NCI-H128 (cell line): ENCODE results near the gene DGCR2.
"Not testable (repeated sequence)": the region's sequence is repeated elsewhere in the genome, so short reads cannot be mapped to it uniquely, and the experiment has no call there.

Source experiments
- DNase-seq: peaks from one replicate; lab custom pipeline; 2025; ENCODE audit not compliant: unreplicated experiment; lab: John Stamatoyannopoulos, UW

DGCR2 gene

DNA sequence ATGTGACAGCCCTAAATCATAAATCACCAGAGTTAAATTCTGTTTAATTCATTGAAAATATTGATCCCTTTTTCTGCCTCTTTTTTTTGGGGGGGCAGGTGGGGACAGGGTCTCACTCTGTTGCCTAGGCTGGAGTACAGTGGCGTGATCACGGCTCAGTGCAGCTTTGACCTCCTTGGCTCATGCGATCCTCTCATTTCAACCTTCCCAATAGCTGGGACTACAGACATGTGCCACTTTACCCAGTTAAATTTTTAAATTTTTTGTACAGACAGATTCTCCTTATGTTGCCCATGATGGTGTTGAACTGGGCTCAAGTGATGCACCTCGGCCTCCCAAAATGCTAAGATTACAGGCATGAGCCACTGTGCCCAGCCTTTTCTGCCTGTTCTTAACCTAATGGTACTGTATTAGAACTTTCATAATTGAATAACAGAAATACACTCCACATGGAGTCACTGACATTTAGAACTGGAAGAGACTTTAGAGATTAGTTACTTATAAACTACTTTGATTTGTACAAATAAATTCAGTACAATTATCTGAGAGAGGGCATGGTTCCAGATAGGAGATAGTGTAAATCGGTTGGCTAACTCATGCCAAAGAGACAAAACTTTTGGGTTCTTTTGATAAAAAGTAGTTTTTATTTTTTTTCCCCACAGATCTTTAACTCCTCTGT lies 109.8 kb downstream of the DGCR2 start:
- no peak for DNase-seq

DNA sequence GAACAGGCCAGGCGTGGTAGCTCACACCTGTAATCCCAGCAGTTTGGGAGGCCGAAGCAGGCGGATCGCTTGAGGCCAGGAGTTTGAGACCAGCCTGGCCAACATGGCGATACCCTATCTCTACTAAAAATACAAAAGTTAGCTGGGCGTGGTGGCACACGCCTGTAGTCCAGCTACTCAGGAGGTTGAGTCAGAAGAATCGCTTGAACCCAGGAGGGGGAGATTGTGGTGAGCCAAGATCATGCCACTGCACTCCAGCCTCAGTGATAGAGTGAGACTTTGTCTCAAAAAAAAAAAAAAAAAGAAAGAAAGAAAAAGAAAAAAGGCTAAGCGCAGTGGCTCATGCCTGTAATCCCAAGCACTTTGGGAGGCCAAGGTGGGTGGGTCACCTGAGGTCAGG lies 110.6 kb downstream of the DGCR2 start:
- not testable (repeated sequence) for DNase-seq

DNA sequence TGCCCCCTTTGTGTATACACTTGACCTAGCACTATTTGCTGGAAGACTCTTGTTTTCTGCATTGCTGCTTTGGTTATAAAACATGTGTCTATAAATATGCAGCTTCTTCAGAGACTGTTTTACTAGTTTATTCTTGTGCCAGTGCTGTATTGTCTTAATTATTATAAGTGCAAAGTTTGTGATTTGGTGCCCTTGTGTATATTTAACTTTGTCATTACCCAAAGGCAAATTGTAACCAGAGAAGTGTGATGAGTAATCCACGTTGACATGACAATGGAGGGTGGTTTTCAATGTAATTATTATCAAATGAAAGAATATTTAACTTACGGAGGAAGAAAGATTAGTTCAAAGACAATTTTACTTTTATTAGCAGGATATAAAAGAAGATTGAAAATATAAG lies 111.1 kb downstream of the DGCR2 start:
- no peak for DNase-seq

DNA sequence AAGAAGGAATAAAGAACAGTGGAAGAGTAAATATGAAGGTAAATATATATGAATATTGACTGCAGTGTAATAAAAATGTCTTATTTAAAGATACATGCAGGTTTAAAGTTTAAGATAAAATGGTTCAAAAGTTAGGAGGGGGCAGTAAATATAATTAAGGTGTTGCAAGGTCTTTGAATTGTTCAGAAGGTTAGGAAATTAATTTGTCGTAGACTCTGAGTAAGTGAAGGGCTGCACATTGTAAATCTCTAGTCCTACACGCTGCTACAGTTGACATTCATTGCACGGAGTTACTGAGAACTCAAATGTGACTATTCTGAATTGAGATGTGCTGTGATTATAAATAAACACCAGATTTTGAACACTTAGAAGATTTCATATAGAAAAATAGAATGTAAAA lies 116.3 kb downstream of the DGCR2 start:
- DNase-seq, result no peak

DNA sequence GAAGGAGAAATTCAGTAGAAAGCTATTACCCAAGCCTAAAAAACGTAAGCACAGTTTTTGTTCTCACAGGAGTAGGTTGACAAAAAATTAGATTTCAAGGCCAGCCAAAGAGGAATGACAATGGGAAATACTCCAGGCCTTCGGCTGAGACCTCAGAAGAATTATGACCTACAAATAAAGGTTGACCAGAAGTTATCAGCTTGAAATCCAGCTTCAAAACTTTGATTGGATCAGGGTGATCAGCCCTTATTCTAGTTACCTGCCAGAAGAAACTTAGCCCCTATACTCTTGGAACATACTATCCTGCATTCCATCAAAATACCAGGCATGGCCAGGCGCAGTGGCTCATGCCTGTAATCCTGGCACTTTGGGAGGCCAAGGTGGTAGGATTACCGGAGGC lies 117.7 kb downstream of the DGCR2 start:
- no peak for DNase-seq

DNA sequence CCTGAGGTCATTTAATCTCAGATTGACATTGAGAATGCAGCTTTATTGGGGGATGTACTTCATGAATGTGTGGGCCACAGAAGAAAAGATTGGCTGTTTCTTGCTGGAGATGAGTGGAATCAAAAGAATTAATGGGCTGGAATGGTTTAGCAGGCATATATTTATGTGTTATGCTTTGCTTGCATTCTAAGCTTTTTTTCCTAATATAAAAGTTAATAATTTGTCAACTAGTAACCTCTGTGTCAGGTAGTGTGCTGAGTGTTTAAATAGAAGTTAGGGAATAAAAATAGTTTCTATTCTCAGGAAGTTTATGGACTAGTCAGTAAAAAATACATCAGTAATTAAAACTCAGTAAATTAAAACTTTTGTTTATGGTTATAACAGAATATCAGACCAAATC lies 118.7 kb downstream of the DGCR2 start:
- no peak for DNase-seq

DNA sequence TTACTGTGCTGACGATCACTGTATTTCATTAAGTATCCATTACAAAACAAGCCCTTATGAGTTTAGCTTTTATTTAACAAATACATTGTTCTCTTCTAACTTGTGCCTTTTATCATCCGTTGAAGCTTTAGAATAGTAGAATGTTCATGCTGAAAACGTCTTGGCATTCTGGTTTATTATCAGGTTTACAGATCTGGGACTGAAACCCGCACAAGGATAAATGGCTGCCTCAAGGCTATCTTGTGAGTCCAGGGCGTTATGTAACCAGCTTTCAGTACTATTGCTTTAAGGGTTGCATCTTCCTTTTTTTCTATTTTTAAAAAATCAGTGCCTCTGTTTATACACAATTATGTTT lies 119.6 kb downstream of the DGCR2 start:
- DNase-seq, result no peak

DNA sequence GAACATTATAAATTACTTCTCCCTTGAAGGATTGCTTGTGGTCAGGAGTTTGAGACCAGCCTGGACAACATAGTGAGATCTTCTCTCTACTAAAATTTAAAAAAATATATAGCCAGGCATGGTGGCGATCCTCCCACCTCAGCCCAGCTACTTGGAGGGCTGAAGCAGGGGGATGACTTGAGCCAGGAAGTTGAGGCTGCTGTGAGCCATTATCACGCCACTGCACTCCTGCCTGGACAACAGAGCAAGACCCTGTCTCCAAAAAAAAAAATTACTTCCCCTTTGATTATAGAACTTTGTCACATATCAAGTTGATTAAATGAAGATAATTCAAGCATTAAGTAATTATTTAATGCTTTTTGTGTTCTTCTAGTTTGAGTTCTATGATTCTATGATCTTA lies 121.0 kb downstream of the DGCR2 start:
- DNase-seq, result no peak

DNA sequence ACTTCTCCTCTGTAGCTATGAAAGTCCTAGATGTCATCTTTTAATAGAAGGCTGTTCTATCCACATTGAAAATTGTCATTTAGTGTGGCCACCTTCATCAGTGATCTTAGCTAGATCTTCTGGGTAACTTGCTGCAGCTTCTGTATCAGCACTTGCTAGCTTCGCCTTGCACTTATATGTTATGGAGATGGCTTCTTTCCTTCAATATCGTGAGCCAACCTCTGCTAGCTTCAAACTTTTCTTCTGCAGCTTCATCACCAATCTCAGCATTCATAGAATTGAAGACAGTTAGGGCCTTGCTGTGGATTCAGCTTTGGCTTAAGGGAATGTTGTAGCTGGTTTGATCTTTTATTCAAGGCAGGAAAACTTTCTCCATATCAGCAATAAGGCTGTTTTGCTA lies 122.1 kb downstream of the DGCR2 start:
- not testable (repeated sequence) for DNase-seq

DNA sequence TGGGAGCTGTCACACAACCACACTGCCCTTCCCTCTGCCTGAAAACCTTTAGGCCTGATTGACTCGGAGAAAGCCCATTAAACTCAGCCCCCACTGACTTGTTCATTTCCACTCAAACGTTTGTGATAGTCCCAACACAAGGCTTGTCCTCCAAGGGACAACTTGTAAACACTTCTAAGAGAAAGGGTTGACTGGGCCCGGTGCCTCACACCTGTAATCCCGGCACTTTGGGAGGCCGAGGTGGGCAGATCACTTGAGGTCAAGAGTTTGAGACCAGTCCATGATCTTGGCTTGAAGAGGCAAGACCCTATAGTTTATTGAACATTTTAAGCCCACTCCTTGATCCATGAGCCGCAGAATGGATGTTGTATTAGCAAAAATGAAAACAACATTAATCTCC lies 122.8 kb downstream of the DGCR2 start:
- DNase-seq, result no peak

DNA sequence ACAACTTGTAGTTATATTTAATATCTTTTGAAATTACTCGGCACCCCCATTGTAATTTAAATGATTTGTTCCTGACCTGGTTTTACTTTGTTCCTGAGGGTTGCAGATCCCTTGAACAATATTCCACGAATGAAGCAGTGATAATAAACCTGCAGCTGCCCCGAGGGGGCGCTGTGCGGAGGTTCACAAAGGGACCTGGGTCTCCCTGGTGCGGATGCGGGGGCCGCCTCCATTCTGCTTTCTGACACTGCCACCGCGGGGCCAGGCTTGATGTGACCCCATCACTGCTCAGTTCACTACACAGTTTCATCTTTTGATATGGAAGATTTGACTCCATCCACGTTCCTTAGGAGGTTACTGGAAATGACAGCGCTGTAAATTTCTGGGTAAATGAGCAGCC lies 123.2 kb downstream of the DGCR2 start:
- no peak for DNase-seq

DNA sequence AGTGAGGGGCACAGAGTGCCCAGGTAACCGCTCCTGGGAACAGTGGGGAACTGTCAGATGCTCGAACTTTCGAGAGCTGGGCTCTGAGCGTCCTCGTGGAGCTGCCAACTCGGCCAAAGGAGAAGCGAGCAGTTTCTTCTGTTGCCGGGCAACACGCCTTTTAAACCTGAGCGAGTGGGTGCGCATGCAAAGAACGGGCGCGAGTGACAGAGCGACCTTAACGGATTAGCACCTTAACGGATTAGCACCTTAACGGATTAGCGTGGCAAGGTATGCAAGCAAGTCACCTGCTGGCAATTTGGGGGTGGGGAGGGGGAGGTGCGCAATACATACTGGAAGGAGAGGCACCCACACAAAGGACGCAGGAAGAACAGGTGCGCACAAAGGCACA lies 124.3 kb downstream of the DGCR2 start:
- DNase-seq, result peak; percentile 12

DNA sequence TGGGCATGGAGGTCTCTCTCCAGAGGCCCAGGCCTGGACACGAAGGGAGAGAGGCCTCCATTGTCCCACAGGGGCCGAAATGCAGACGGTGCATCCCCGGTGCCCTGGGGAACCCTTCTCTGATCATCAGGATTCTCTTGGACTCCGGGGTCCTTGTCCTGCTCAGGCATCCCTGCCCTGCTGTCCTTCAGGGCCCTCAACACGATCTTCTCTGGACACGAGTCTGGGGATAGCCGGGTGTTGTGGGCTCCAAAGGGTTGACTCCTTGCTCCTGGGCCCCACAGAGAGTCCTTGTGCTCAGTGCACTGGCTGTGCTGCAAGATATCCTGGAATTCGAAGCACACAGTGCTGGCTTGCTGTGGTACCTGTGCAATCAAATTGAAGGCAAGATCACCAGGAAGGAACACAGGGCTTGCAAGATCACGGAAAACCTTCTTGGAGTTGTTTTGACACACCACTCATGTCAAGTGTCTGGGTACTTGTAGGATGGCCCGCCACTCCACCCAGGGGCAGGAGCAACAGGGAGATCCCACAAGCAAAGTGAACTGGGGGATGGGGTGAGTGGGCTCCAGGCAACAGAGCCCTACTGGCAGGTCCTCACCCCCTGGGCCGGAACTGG lies 124.8 kb downstream of the DGCR2 start:
- no peak for DNase-seq

DNA sequence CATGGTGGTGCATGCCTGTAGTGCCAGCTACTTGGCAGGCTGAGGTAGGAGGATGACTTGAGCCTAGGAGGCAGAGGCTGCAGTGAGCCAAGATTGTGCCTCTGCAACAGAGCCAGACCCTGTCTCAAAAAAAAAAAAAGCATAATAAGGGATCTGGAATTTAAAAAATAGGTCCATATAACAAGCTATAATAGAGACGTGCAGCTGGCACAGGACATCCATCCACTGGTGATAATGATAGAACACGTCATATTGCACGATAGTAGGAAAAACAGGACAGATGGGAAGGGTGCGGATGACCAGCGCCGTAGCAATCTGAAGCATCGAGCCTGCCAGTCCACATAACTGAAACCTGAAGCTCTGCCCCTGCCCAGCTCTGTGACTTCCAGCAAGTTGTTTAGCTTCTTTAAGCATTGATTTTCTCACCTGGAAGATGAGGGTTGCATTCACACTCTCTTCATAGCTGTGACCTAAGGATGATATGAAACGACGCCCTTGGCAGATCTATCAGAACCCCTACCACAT lies 125.8 kb downstream of the DGCR2 start:
- DNase-seq, result no peak

DNA sequence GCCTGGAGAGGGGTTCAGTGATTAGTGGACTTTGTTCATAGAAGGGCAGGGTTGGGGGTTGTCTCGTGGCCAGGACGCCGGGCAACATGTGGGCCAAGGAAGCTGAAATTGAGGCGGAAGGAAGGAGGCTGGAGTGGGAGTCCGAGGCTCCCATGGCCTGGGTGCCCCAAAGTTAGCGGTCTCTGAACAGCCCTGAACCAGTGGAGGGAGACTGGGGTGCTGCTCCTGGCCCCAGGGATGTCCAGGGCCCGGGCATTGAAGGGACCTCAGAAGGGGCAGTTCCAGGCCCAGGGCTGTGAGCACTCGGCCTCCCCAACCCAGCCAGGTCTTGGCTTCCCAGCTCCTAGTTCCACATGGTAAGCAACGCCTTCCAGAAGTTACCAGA lies 126.9 kb downstream of the DGCR2 start:
- no peak for DNase-seq

DNA sequence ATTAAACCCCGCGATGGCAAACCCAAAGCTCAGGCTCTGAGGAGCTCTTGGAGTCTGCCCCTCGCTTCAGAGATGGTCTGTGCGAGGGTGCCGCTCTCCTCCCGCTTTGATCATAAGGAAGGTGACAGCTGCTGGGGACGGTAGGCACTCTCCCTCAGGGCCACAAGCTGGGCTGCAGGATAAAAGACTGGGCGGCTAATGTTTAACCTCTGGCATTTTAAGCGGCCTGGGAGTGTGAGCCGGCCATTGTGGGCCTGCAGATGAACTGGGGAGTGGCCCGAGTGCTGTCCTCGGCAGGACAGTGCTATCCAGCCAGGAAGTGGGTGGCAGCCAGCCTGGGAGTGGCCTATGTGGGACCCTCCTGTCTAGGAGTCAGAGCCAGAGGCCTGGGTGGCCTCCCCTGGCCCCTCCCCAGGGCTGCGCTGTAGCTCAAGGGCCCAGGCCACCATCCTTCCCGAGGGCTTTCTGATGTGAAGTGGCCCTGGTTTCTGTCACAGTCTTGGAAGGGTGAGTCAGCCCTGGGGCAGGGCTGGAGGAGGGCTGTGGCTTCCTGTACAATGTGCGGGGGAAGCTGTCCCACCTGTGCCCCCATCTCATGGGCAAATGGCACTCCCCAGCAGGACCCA lies 127.4 kb downstream of the DGCR2 start:
- DNase-seq, result no peak

DNA sequence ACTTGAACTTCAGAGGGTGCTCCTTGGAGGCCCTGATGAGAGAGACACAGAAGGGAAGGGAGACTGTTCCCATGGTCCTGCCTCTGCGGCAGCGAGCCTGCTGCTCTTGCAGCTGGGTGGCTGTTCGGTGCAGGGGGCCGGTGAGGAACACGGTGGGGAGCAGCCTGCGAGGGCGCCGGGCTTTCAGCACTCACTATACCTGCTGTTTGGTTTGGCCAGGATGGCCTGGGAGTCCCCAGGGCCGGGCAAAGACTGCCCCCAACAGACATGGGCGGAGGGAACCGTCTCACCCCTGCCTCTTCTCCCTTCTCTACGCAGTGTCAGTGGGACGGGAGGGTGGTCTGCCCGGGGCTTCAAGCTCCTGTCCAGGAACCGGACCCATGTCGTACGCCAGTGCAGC lies 128.2 kb downstream of the DGCR2 start:
- no peak for DNase-seq

DNA sequence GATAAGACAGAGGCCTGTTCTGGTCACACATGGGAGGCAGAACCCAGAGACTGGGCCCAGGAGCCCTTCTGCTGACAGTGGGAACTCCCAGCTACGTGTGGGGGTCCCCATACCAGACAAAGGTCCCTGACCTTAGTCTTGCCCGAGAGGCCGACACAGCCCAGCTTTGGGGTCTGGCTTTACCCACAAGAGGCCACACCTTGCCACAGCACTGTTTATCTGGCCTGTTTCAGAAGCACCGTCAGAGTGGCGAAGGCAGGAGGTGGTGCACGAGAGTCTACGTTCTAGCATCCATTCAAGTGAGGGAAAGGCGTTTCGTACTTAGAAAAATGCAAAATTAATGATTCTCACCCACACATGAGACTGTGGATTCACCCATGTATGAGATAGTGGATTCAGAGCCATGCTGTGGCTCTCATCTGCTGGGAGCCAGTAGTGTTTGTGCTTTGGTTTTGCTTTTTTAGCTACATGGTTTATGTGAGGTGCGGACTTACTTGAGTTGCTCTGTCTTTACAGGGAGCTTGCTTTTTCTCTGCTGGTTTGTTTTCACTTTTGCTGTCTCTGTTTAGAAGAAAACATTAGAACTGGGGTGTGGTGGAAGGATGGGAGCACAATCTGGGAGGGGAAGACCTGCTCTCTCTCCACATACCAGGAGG lies 129.5 kb downstream of the DGCR2 start:
- DNase-seq, result no peak

DNA sequence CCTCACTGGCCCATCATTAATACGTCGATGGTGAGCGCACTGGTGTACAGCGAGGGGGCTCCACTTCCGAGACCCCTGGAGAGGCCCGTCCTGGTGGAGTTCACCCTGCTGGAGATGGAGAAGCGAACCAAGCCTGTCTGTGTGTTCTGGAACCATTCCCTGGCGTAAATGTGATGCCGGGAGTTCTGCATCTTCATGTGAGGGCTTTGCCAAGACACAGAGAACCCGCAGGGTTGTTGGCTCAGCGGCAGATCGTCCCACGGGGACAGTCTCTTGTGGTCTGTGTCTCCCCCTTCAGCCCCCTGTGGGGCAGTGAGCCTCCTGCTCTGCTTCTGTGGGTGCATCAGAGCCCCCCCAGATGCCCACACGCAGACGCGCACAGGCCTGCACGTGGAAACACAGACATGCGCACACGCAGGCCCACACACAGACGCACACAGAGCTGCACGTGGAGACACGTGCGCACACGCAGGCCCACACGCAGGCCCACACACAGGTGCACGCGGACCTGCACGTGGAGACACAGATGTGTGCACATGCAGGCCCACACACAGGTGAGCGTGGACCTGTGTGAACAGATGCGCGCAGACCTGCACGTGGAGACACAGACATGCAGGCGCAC lies 130.3 kb downstream of the DGCR2 start:
- DNase-seq, result no peak

DNA sequence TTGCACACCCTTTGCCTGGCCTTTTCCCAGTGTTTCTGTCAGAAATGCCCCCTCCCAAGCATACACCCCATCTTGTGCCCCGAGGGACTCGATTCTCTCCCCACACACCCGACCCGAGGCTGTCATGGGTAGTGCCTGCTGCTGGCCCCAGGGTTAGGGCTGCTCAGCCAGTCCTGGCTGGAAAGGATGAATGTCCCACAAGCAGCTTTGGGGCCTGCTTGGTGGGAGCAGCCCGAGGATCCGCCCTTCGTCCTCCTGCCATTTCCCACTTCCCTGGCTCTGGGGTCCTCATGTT lies 131.1 kb downstream of the DGCR2 start:
- no peak for DNase-seq

DNA sequence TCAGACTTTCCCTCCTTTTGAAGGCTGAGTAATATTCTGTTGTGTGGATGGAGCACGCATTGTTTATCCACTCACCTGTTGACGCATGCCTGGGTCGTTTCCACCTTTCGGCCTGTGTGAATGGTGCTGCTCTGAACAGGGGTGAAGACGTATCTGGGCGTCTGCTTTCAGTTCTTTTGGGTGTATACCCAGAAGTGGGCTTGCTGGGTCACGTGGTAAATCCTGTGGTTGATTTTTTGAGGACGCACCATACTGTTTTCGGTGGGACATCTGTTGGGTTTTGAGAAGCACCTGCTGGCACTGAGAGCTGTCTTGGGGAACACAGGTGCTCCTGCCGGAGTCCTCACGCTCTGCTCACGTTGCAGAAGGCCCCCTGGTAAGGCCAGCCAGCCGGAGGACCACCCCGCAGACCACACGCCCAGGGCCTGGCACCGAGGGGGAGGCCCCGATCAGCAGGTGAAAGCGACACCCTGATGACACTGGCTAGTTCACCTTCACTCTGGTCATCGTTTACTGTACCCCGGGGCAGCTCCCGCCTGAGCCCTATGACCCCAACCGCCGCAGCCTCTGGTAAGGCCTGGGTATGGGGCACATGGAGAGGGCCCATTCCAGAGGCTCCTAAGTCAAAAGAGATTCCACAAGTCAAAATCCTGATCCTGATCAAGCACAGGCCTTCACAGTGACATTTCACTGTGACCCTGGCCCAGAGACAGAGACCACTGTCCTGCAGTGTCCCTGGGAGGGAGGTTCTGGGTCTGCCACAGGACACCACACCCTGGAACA lies 131.7 kb downstream of the DGCR2 start:
- DNase-seq, result no peak
